CD14-positive monocyte (primary cell): ENCODE results near the gene RSPRY1. TPM values are rescaled to one million over a fixed set of nuclear protein-coding genes. Genes with fewer than 3 reads are reported as not detected.

Experiments used
- DNase-seq, 3 donors: peaks; one replicate each; pipeline ENCODE4 v3.0.0-alpha.2; 2011 to 2022
- H2AFZ ChIP-seq: 2 replicates; pipeline ENCODE4 v1.6.0; 2012; ENCODE audit warnings: mild to moderate bottlenecking, low read depth, low read length, inconsistent platforms; ENCODE audit not compliant: insufficient read depth, poor library complexity, severe bottlenecking
- H3K27ac ChIP-seq, 2 donors: 1 replicate in 1 of 2; 2 replicates in 1 of 2; pipeline ENCODE4 v1.5.1; 2012 to 2013; ENCODE audit warnings: low read length in 2 of 2, control low read depth in 1 of 2, inconsistent platforms in 1 of 2, low read depth in 1 of 2, mild to moderate bottlenecking in 1 of 2
- H3K27me3 ChIP-seq, 2 donors: one replicate each; pipeline versions ENCODE4 v1.6.0 to v1.6.1; 2011 to 2013; ENCODE audit warnings: low read length in 2 of 2; ENCODE audit not compliant: control insufficient read depth in 2 of 2, insufficient read depth in 2 of 2
- H3K36me3 ChIP-seq, 2 donors: replicated peaks in 1 of 2; 1 replicate in 1 of 2; 2 replicates in 1 of 2; pipeline versions ENCODE4 v1.5.1 to v1.6.1; 2012 to 2013; ENCODE audit warnings: low read length in 2 of 2, control low read depth in 1 of 2, inconsistent platforms in 1 of 2, mild to moderate bottlenecking in 1 of 2; ENCODE audit not compliant: insufficient read depth in 2 of 2, control insufficient read depth in 1 of 2
- H3K4me1 ChIP-seq, 2 donors: 1 replicate in 1 of 2; 2 replicates in 1 of 2; pipeline versions ENCODE4 v1.5.1 to v1.6.1; 2012 to 2013; ENCODE audit warnings: low read length in 2 of 2, control low read depth in 1 of 2, inconsistent platforms in 1 of 2, mild to moderate bottlenecking in 1 of 2, moderate library complexity in 1 of 2; ENCODE audit not compliant: insufficient read depth in 2 of 2, control insufficient read depth in 1 of 2
- H3K4me2 ChIP-seq: replicated peaks from 2 replicates; pipeline ENCODE3; 2012; ENCODE audit warnings: low read length, moderate library complexity, mild to moderate bottlenecking; ENCODE audit not compliant: poor library complexity, severe bottlenecking; ENCODE audit errors: extremely low read depth
- H3K4me3 ChIP-seq, 3 experiments: fragments of 200-600 bp in 1 of 3; sonication (generic) in 1 of 3; replicated peaks in 1 of 3; 1 replicate in 2 of 3; 2 replicates in 1 of 3; pipeline ENCODE4 v1.5.1; 2011 to 2013; ENCODE audit warnings: low read length in 3 of 3, mild to moderate bottlenecking in 3 of 3, control low read depth in 2 of 3, low read depth in 2 of 3, inconsistent platforms in 1 of 3, moderate library complexity in 1 of 3
- H3K79me2 ChIP-seq: 2 replicates; pipeline ENCODE4 v1.6.0; 2012; ENCODE audit warnings: mild to moderate bottlenecking, control low read depth, inconsistent platforms, low read length, moderate library complexity; ENCODE audit not compliant: insufficient read depth
- H3K9ac ChIP-seq: 2 replicates; pipeline ENCODE4 v1.6.0; 2017; ENCODE audit warnings: low read length, mild to moderate bottlenecking; ENCODE audit not compliant: insufficient read depth, poor library complexity, severe bottlenecking
- H3K9me3 ChIP-seq, 2 donors: replicated peaks in 1 of 2; 1 replicate in 1 of 2; 2 replicates in 1 of 2; pipeline versions ENCODE4 v1.5.1 to v1.6.1; 2012 to 2013; ENCODE audit warnings: low read length in 2 of 2, control low read depth in 1 of 2; ENCODE audit not compliant: control insufficient read depth in 1 of 2, insufficient read depth in 1 of 2
- H4K20me1 ChIP-seq: 2 replicates; pipeline ENCODE4 v1.6.0; 2012; ENCODE audit warnings: mild to moderate bottlenecking, low read length, control low read depth, moderate library complexity; ENCODE audit not compliant: insufficient read depth
- H3K27ac Mint-ChIP-seq, 7 donors: one replicate each; pipeline ENCODE4 v1.8.0; 2020; ENCODE audit warnings: mild to moderate bottlenecking in 7 of 7, mixed read lengths in 7 of 7, moderate library complexity in 6 of 7, inconsistent platforms in 2 of 7
- H3K27me3 Mint-ChIP-seq, 3 donors: one replicate each; pipeline ENCODE4 v1.8.0; 2021 to 2022; ENCODE audit warnings: low read depth in 3 of 3, mild to moderate bottlenecking in 3 of 3, mixed read lengths in 3 of 3, moderate library complexity in 3 of 3, inconsistent platforms in 1 of 3
- H3K36me3 Mint-ChIP-seq, 2 donors: one replicate each; pipeline ENCODE4 v1.8.0; 2020; ENCODE audit warnings: mixed read lengths in 2 of 2, inconsistent platforms in 1 of 2, mild to moderate bottlenecking in 1 of 2
- H3K4me1 Mint-ChIP-seq: one replicate; pipeline ENCODE4 v1.8.0; 2020; ENCODE audit warnings: mild to moderate bottlenecking, mixed read lengths
- H3K4me3 Mint-ChIP-seq, 2 donors: one replicate each; pipeline ENCODE4 v1.8.0; 2020; ENCODE audit warnings: mild to moderate bottlenecking in 2 of 2, mixed read lengths in 2 of 2, moderate library complexity in 1 of 2
- H3K9me3 Mint-ChIP-seq, 7 donors: one replicate each; pipeline ENCODE4 v1.8.0; 2020 to 2022; ENCODE audit warnings: mixed read lengths in 7 of 7, mild to moderate bottlenecking in 6 of 7, moderate library complexity in 6 of 7, inconsistent platforms in 2 of 7
- WGBS: methylation state at CpG from one replicate; pipeline ENCODE4 v1.1.5; 2013; ENCODE audit warnings: missing lambda C conversion rate; ENCODE audit not compliant: insufficient coverage; 5-methylcytosine and 5-hydroxymethylcytosine counted together
- intact Hi-C, 2 donors: fragments of 100-400 bp; cut with micrococcal nuclease; formaldehyde crosslinking; loops; one replicate each; pipeline versions ENCODE4 v1.15.0 to v1.15.1; 2023
- polyA plus RNA-seq, 3 donors: library from polyadenylated mRNA; depleted of rRNA in 1 of 3; unstranded in 2 of 3; stranded (reverse) in 1 of 3; fragments of 300-500 nt in 2 of 3; fragments of >200 nt in 1 of 3; fragmentation: Illumina TruSeq in 2 of 3; gene quantifications; 1 replicate in 2 of 3; 2 replicates in 1 of 3; pipeline ENCODE4 v1.2.3, GENCODE V29; 2012 to 2021
- TF ChIP-seq, protein P1 (sequence below): fragments of 200-600 bp; IDR thresholded peaks from one replicate; pipeline ENCODE4 v1.8.0; 2022; ENCODE audit warnings: antibody characterized with exemption, mild to moderate bottlenecking

The RSPRY1 gene
- polyA plus RNA-seq, 3 donors = 15.7 to 28.3 (median 21.3) TPM

DNA sequence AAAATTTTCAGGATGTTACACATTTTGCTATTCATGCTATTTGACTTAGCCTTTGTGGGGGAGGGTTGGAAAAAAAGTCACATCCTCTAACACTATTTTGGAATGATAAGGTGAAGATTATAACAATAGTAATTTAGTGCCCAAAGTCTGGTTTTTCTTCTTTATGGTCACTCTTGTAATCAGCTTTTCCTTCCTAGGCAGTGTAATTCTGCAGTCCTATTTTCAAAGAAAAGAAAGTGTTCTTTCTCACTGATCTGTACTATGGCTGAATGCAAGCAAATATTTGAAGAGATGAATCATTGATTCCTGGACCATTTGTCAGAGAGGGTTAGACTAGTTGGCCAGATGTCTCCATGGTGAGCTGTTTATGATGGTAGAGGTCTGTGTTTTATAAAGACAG, 8.4 kb downstream of the RSPRY1 start:
- Histone ChIP-seq H3K27ac (no peak overlapping the region), H3K4me2 (no peak overlapping the region), H3K36me3 (peaks cover 2 to 8% of the 10 kb centered on the region in 2 donors), H3K4me1 (peaks cover 0 to 4% of the 10 kb centered on the region in 2 donors), H3K27me3 (no peaks in the 10 kb centered on the region), H3K4me3 (no peak overlapping the region), H3K9ac (no peak overlapping the region), H4K20me1 (peaks cover 76% of the 10 kb centered on the region), H2AFZ (no peak overlapping the region), H3K9me3 (no peaks in the 10 kb centered on the region), H3K79me2 (peaks cover 96% of the 10 kb centered on the region)
- Mint-ChIP-seq H3K9me3 (peaks cover 0 to 2% (median 0%) of the 10 kb centered on the region in 7 donors), H3K4me3 (no peak overlapping the region), H3K4me1 (peaks cover 12% of the 10 kb centered on the region), H3K27me3 (peaks cover 0 to 2% (median 1%) of the 10 kb centered on the region in 3 donors), H3K36me3 (peaks cover 10 to 12% of the 10 kb centered on the region in 2 donors), H3K27ac (peak overlapping the region in 1 of 7 donors; percentile 46)
- intact Hi-C loops = no loop called here
- no peak for DNase-seq
- TF ChIP-seq, protein P1, sequence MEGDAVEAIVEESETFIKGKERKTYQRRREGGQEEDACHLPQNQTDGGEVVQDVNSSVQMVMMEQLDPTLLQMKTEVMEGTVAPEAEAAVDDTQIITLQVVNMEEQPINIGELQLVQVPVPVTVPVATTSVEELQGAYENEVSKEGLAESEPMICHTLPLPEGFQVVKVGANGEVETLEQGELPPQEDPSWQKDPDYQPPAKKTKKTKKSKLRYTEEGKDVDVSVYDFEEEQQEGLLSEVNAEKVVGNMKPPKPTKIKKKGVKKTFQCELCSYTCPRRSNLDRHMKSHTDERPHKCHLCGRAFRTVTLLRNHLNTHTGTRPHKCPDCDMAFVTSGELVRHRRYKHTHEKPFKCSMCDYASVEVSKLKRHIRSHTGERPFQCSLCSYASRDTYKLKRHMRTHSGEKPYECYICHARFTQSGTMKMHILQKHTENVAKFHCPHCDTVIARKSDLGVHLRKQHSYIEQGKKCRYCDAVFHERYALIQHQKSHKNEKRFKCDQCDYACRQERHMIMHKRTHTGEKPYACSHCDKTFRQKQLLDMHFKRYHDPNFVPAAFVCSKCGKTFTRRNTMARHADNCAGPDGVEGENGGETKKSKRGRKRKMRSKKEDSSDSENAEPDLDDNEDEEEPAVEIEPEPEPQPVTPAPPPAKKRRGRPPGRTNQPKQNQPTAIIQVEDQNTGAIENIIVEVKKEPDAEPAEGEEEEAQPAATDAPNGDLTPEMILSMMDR = no peak

DNA sequence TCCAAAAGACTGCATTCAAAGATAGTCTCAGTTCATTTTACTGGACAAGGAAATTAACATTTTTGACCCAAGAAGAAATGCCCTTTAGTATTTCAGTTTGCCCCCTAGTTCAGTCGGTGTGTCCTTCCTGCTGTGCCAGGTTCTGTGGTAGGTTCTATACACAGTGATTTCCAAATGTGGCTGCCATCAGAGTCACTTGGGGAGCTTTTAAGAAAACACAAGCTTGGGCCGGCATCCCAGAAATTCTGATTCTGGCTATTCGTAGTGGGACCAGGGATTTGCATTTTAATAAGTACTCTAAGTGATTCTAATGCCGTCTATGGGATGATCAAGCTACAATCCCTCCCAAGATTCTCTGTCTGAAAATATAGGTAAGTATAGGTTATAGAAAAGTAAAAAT, 10.2 kb downstream of the RSPRY1 start:
- WGBS = 100% methylated on average over 1 of the region's 4 CpGs
- Histone ChIP-seq H3K79me2 (peaks cover 80% of the 10 kb centered on the region), H3K4me3 (no peak overlapping the region), H3K27ac (no peak overlapping the region), H3K9me3 (no peaks in the 10 kb centered on the region), H4K20me1 (peaks cover 69% of the 10 kb centered on the region), H3K27me3 (no peaks in the 10 kb centered on the region), H3K9ac (no peak overlapping the region), H2AFZ (no peak overlapping the region), H3K4me2 (no peak overlapping the region), H3K36me3 (peaks cover 2 to 8% of the 10 kb centered on the region in 2 donors), H3K4me1 (no peaks in the 10 kb centered on the region)
- Mint-ChIP-seq H3K36me3 (peaks cover 10 to 18% of the 10 kb centered on the region in 2 donors), H3K27ac (peak overlapping the region in 1 of 7 donors; percentile 17), H3K4me1 (peaks cover 3% of the 10 kb centered on the region), H3K9me3 (peaks cover 0 to 2% (median 0%) of the 10 kb centered on the region in 7 donors), H3K4me3 (no peak overlapping the region), H3K27me3 (peaks cover 0 to 2% (median 1%) of the 10 kb centered on the region in 3 donors)
- intact Hi-C loops = no loop called here
- TF ChIP-seq, protein P1 = no peak
- no peak for DNase-seq
